Measurements from ENCODE around the gene CDK6. TPM values are rescaled to one million over a fixed set of nuclear protein-coding genes. Genes with fewer than 3 reads are reported as not detected.

The CDK6 gene
- total RNA-seq, 6 experiments from 2014 or later, result 6.9 to 23.7 (median 17.0) TPM

DNA sequence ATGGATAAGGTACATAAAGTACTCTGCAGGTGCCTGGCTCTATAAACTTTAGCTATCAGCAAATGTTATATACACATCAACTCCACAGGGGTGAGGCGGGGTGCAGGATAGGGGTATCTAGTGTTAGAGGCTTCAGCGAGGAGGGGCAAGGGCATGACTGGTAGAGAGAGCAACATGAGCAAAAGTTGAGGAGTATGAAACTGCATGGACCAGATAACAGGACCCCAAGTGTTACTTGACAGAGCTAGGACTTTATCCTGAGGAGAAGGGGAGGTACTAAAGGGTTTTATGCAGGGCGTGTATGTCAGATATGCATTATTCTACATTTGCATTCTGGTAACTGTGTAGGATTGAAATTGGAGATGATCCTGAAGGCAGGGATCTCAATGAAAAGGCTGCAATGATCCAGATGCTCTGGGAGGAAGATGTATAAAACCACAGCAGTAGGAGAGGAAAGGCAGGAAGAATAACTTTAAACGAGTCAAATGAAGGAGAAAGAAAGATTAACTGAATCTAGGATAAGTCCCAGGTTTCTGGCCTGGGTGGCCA lies 136.3 kb downstream of the CDK6 start:
- Histone ChIP-seq H3K27me3 (no peaks in the 10 kb centered on the region), H3K4me1 (peaks cover 0 to 30% (median 3%) of the 10 kb centered on the region in 4 donors), H3K36me3 (no peaks in the 10 kb centered on the region), H3K27ac (no peak overlapping the region), H3K4me3 (no peak overlapping the region), H3K9me3 (no peaks in the 10 kb centered on the region)
- WGBS (ENCODE audit: insufficient coverage, low coverage, low lambda C conversion rate, missing lambda C conversion rate), result 75% methylated on average over 4 of the region's 4 CpGs
- ATAC-seq, result no peak
- TF ChIP-seq, protein P1, sequence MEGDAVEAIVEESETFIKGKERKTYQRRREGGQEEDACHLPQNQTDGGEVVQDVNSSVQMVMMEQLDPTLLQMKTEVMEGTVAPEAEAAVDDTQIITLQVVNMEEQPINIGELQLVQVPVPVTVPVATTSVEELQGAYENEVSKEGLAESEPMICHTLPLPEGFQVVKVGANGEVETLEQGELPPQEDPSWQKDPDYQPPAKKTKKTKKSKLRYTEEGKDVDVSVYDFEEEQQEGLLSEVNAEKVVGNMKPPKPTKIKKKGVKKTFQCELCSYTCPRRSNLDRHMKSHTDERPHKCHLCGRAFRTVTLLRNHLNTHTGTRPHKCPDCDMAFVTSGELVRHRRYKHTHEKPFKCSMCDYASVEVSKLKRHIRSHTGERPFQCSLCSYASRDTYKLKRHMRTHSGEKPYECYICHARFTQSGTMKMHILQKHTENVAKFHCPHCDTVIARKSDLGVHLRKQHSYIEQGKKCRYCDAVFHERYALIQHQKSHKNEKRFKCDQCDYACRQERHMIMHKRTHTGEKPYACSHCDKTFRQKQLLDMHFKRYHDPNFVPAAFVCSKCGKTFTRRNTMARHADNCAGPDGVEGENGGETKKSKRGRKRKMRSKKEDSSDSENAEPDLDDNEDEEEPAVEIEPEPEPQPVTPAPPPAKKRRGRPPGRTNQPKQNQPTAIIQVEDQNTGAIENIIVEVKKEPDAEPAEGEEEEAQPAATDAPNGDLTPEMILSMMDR (IDR thresholded peaks at IDR 0.05), result no peak
- TF ChIP-seq POLR2A (IDR thresholded peaks at IDR 0.05), result no peak
- DNase-seq, result no peak
- intact Hi-C loops (cut with DNase I), result loop anchor here in 1 of 2 donors (10.0 kb wide), 1 partner anchor 135 kb away; the partner anchor contains the start of gene CDK6

DNA sequence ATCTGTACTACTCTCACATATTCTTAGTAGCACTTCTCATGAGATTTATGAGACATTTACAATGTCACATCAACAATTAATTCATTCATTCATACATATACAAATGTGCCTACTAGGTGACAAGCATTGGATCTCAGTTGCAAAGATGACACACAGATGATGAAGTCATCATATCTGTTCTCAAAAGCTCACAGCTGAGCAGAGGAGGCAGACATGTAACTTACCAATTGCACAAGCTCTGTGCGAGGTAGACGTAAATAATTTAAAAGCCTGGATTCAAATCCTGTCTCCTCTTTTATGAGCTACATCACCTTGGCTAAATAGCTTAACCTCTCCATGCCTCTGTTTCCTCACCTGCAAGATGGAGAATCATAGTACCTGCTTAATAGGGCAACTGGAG lies 136.8 kb downstream of the CDK6 start:
- Histone ChIP-seq H3K9me3 (no peaks in the 10 kb centered on the region), H3K4me3 (no peak overlapping the region), H3K27me3 (no peaks in the 10 kb centered on the region), H3K27ac (peak overlapping the region in 2 of 3 donors; percentile 33 to 35), H3K36me3 (no peaks in the 10 kb centered on the region), H3K4me1 (peaks cover 0 to 35% (median 5%) of the 10 kb centered on the region in 4 donors)
- TF ChIP-seq, protein P1 (IDR thresholded peaks at IDR 0.05), result no peak
- DNase-seq, result no peak
- intact Hi-C loops (cut with DNase I), result loop anchor here in 1 of 2 donors (10.0 kb wide), 1 partner anchor 135 kb away; the partner anchor contains the start of gene CDK6
- 72% methylated on average over 2 of the region's 2 CpGs for WGBS (ENCODE audit: insufficient coverage, low coverage, low lambda C conversion rate, missing lambda C conversion rate)
- no peak for ATAC-seq

DNA sequence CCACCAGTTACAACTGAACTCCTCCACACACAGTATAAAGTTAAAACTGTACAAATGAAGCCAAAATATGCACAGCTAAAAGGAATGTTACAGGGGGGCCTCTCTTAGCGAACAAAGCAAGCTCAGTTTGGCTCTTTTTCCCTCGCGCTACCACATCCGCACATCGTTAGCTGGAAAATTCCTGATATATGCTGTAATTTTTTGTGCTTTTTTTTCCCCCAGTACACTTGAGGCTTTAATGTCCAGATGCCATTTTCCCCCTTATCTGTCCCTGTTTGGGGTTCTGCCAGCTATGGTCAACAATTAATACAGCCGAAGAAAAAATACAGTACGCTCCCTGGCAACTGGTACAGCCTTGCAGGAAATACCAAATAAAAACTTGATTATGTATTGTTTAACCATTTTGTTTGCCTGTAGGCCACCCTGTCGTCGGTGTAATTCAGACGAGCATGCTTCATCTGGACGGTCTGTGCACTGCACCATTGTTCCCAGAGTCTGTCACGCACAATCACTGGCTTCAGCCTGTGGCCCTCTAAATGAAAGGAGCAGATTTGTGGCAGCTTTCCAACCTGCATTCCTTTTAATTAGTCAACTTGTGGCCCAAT lies 138.0 kb downstream of the CDK6 start:
- ATAC-seq (peak in 2 of 4 donors; percentile 13 to 22), DNase-seq (no peak)
- H3K4me3 ChIP-seq, result no peak overlapping the region
- H3K27me3 ChIP-seq, result no peaks in the 10 kb centered on the region
- intact Hi-C loops (cut with DNase I), result loop anchor here in 1 of 2 donors (10.0 kb wide), 1 partner anchor 136 kb away; the partner anchor contains the start of gene CDK6
- TF ChIP-seq, protein P1 (IDR thresholded peaks at IDR 0.05), result no peak
- no peak for TF ChIP-seq POLR2A (IDR thresholded peaks at IDR 0.05)
- WGBS (ENCODE audit: insufficient coverage, low coverage, low lambda C conversion rate, missing lambda C conversion rate), result 54% methylated on average over 12 of the region's 12 CpGs
- no peaks in the 10 kb centered on the region for H3K36me3 ChIP-seq
- H3K4me1 ChIP-seq, result peaks cover 0 to 43% (median 9%) of the 10 kb centered on the region in 4 donors
- H3K9me3 ChIP-seq, result no peaks in the 10 kb centered on the region
- H3K27ac ChIP-seq, result peak overlapping the region in 2 of 3 donors; percentile 33 to 35

GRCh38 chr7:92697414-92697813 lies 139.0 kb downstream of the CDK6 start:
- Histone ChIP-seq H3K4me3 (no peak overlapping the region), H3K27ac (peak overlapping the region in 1 of 3 donors; percentile 74), H3K9me3 (no peaks in the 10 kb centered on the region), H3K36me3 (no peaks in the 10 kb centered on the region), H3K4me1 (peaks cover 0 to 43% (median 9%) of the 10 kb centered on the region in 4 donors), H3K27me3 (no peaks in the 10 kb centered on the region)
- intact Hi-C loops (cut with DNase I), result loop anchor here in 1 of 2 donors (10.0 kb wide), 1 partner anchor 137 kb away; the partner anchor contains the start of gene CDK6
- TF ChIP-seq, protein P1 (IDR thresholded peaks at IDR 0.05), result no peak
- TF ChIP-seq POLR2A (IDR thresholded peaks at IDR 0.05), result no peak
- DNase-seq (no peak), ATAC-seq (no peak)
- WGBS (ENCODE audit: insufficient coverage, low coverage, low lambda C conversion rate, missing lambda C conversion rate), result 76% methylated on average over 2 of the region's 2 CpGs

Data from right lobe of liver (tissue), 6 donors.